ENCODE measurements around the gene DRICH1.

DNA sequence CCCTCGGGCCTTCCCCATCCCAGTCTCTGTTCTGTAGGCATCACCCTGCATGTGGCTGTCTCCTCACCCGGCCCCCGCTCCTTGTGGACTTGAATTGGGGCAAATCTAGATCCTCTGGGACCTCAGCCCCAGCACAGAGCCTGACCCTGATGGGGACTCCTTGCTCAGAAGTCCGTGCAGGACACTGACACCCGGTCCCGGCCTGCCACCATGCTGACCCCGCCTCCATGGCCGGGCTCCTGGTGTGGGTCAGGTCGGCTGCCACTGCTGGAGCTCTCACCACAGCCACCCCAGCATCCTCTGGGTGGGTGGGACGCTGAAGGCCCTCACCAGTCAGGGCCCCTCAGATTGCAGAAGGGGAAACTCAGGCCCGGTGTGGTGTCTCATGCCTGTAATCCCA, 53.8 kb downstream of the DRICH1 start:
- TF ChIP-seq, protein P1, sequence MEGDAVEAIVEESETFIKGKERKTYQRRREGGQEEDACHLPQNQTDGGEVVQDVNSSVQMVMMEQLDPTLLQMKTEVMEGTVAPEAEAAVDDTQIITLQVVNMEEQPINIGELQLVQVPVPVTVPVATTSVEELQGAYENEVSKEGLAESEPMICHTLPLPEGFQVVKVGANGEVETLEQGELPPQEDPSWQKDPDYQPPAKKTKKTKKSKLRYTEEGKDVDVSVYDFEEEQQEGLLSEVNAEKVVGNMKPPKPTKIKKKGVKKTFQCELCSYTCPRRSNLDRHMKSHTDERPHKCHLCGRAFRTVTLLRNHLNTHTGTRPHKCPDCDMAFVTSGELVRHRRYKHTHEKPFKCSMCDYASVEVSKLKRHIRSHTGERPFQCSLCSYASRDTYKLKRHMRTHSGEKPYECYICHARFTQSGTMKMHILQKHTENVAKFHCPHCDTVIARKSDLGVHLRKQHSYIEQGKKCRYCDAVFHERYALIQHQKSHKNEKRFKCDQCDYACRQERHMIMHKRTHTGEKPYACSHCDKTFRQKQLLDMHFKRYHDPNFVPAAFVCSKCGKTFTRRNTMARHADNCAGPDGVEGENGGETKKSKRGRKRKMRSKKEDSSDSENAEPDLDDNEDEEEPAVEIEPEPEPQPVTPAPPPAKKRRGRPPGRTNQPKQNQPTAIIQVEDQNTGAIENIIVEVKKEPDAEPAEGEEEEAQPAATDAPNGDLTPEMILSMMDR (conservative IDR thresholded peaks at IDR 0.05; ENCODE audit: low read length), result no peak
- no peak for TF ChIP-seq EZH2phosphoT487 (IDR thresholded peaks at IDR 0.05; ENCODE audit: borderline replicate concordance, low read depth, low read length)

Data from OCI-LY7 (cell line).